Peyer's patch (tissue), 4 donors: ENCODE measurements around the gene APRT.

Experiments
- POLR2A ChIP-seq, 2 donors: fragments of 450-650 bp; IDR thresholded peaks; one replicate each; pipeline ENCODE4 v1.5.1; 2017; ENCODE audit warnings: antibody characterized with exemption in 2 of 2, mild to moderate bottlenecking in 2 of 2, moderate library complexity in 2 of 2
- TF ChIP-seq, protein P1 (sequence below), 6 experiments: fragments of 450-650 bp in 4 of 6; fragments of 200-600 bp in 2 of 6; sonication (generic) in 1 of 6; IDR thresholded peaks; one replicate each; pipeline ENCODE4 v1.5.1; 2017 to 2019; ENCODE audit warnings: antibody characterized with exemption in 6 of 6, mild to moderate bottlenecking in 3 of 6, moderate library complexity in 1 of 6

DNA sequence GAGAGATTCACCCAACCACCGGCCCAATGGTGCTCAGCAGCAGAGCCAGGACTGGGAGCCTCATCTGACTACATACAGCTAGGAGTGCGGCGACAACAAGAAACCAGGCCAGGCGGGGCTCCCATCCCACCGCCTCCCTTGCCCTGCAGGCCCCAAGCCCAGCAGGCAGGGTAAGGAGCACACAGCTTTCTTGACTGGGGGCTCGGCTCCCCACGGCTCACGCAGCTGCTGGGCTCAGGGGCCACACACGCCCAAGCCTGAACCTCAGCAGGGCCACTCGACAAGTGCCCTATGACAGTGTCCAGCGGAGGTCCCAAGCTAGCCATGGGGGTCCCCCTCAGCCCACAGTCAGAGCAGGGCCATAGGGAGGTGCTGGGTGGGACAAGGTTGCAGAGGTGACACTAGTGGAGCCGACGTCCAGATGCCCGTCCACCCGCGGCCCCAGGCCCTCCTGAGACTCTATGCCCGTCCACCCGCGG lies 40.4 kb downstream of the APRT start:
- TF ChIP-seq, protein P1, sequence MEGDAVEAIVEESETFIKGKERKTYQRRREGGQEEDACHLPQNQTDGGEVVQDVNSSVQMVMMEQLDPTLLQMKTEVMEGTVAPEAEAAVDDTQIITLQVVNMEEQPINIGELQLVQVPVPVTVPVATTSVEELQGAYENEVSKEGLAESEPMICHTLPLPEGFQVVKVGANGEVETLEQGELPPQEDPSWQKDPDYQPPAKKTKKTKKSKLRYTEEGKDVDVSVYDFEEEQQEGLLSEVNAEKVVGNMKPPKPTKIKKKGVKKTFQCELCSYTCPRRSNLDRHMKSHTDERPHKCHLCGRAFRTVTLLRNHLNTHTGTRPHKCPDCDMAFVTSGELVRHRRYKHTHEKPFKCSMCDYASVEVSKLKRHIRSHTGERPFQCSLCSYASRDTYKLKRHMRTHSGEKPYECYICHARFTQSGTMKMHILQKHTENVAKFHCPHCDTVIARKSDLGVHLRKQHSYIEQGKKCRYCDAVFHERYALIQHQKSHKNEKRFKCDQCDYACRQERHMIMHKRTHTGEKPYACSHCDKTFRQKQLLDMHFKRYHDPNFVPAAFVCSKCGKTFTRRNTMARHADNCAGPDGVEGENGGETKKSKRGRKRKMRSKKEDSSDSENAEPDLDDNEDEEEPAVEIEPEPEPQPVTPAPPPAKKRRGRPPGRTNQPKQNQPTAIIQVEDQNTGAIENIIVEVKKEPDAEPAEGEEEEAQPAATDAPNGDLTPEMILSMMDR (IDR thresholded peaks at IDR 0.05): no peak
- no peak for TF ChIP-seq POLR2A (IDR thresholded peaks at IDR 0.05)
